CD14-positive monocyte (primary cell): ENCODE data around the gene THRA. TPM values are rescaled to one million over a fixed set of nuclear protein-coding genes. Genes with fewer than 3 reads are reported as not detected.

Experiments
- DNase-seq, 3 donors: peaks; one replicate each; pipeline ENCODE4 v3.0.0-alpha.2; 2011 to 2022
- H2AFZ ChIP-seq: 2 replicates; pipeline ENCODE4 v1.6.0; 2012; ENCODE audit warnings: mild to moderate bottlenecking, low read depth, low read length, inconsistent platforms; ENCODE audit not compliant: insufficient read depth, poor library complexity, severe bottlenecking
- H3K27ac ChIP-seq, 2 donors: 1 replicate in 1 of 2; 2 replicates in 1 of 2; pipeline ENCODE4 v1.5.1; 2012 to 2013; ENCODE audit warnings: low read length in 2 of 2, control low read depth in 1 of 2, inconsistent platforms in 1 of 2, low read depth in 1 of 2, mild to moderate bottlenecking in 1 of 2
- H3K27me3 ChIP-seq, 2 donors: one replicate each; pipeline versions ENCODE4 v1.6.0 to v1.6.1; 2011 to 2013; ENCODE audit warnings: low read length in 2 of 2; ENCODE audit not compliant: control insufficient read depth in 2 of 2, insufficient read depth in 2 of 2
- H3K36me3 ChIP-seq, 2 donors: replicated peaks in 1 of 2; 1 replicate in 1 of 2; 2 replicates in 1 of 2; pipeline versions ENCODE4 v1.5.1 to v1.6.1; 2012 to 2013; ENCODE audit warnings: low read length in 2 of 2, control low read depth in 1 of 2, inconsistent platforms in 1 of 2, mild to moderate bottlenecking in 1 of 2; ENCODE audit not compliant: insufficient read depth in 2 of 2, control insufficient read depth in 1 of 2
- H3K4me1 ChIP-seq, 2 donors: 1 replicate in 1 of 2; 2 replicates in 1 of 2; pipeline versions ENCODE4 v1.5.1 to v1.6.1; 2012 to 2013; ENCODE audit warnings: low read length in 2 of 2, control low read depth in 1 of 2, inconsistent platforms in 1 of 2, mild to moderate bottlenecking in 1 of 2, moderate library complexity in 1 of 2; ENCODE audit not compliant: insufficient read depth in 2 of 2, control insufficient read depth in 1 of 2
- H3K4me2 ChIP-seq: replicated peaks from 2 replicates; pipeline ENCODE3; 2012; ENCODE audit warnings: low read length, moderate library complexity, mild to moderate bottlenecking; ENCODE audit not compliant: poor library complexity, severe bottlenecking; ENCODE audit errors: extremely low read depth
- H3K4me3 ChIP-seq, 3 experiments: fragments of 200-600 bp in 1 of 3; sonication (generic) in 1 of 3; replicated peaks in 1 of 3; 1 replicate in 2 of 3; 2 replicates in 1 of 3; pipeline ENCODE4 v1.5.1; 2011 to 2013; ENCODE audit warnings: low read length in 3 of 3, mild to moderate bottlenecking in 3 of 3, control low read depth in 2 of 3, low read depth in 2 of 3, inconsistent platforms in 1 of 3, moderate library complexity in 1 of 3
- H3K79me2 ChIP-seq: 2 replicates; pipeline ENCODE4 v1.6.0; 2012; ENCODE audit warnings: mild to moderate bottlenecking, control low read depth, inconsistent platforms, low read length, moderate library complexity; ENCODE audit not compliant: insufficient read depth
- H3K9ac ChIP-seq: 2 replicates; pipeline ENCODE4 v1.6.0; 2017; ENCODE audit warnings: low read length, mild to moderate bottlenecking; ENCODE audit not compliant: insufficient read depth, poor library complexity, severe bottlenecking
- H3K9me3 ChIP-seq, 2 donors: replicated peaks in 1 of 2; 1 replicate in 1 of 2; 2 replicates in 1 of 2; pipeline versions ENCODE4 v1.5.1 to v1.6.1; 2012 to 2013; ENCODE audit warnings: low read length in 2 of 2, control low read depth in 1 of 2; ENCODE audit not compliant: control insufficient read depth in 1 of 2, insufficient read depth in 1 of 2
- H4K20me1 ChIP-seq: 2 replicates; pipeline ENCODE4 v1.6.0; 2012; ENCODE audit warnings: mild to moderate bottlenecking, low read length, control low read depth, moderate library complexity; ENCODE audit not compliant: insufficient read depth
- H3K27ac Mint-ChIP-seq, 7 donors: one replicate each; pipeline ENCODE4 v1.8.0; 2020; ENCODE audit warnings: mild to moderate bottlenecking in 7 of 7, mixed read lengths in 7 of 7, moderate library complexity in 6 of 7, inconsistent platforms in 2 of 7
- H3K27me3 Mint-ChIP-seq, 3 donors: one replicate each; pipeline ENCODE4 v1.8.0; 2021 to 2022; ENCODE audit warnings: low read depth in 3 of 3, mild to moderate bottlenecking in 3 of 3, mixed read lengths in 3 of 3, moderate library complexity in 3 of 3, inconsistent platforms in 1 of 3
- H3K36me3 Mint-ChIP-seq, 2 donors: one replicate each; pipeline ENCODE4 v1.8.0; 2020; ENCODE audit warnings: mixed read lengths in 2 of 2, inconsistent platforms in 1 of 2, mild to moderate bottlenecking in 1 of 2
- H3K4me1 Mint-ChIP-seq: one replicate; pipeline ENCODE4 v1.8.0; 2020; ENCODE audit warnings: mild to moderate bottlenecking, mixed read lengths
- H3K4me3 Mint-ChIP-seq, 2 donors: one replicate each; pipeline ENCODE4 v1.8.0; 2020; ENCODE audit warnings: mild to moderate bottlenecking in 2 of 2, mixed read lengths in 2 of 2, moderate library complexity in 1 of 2
- H3K9me3 Mint-ChIP-seq, 7 donors: one replicate each; pipeline ENCODE4 v1.8.0; 2020 to 2022; ENCODE audit warnings: mixed read lengths in 7 of 7, mild to moderate bottlenecking in 6 of 7, moderate library complexity in 6 of 7, inconsistent platforms in 2 of 7
- WGBS: methylation state at CpG from one replicate; pipeline ENCODE4 v1.1.5; 2013; ENCODE audit warnings: missing lambda C conversion rate; ENCODE audit not compliant: insufficient coverage; 5-methylcytosine and 5-hydroxymethylcytosine counted together
- intact Hi-C, 2 donors: fragments of 100-400 bp; cut with micrococcal nuclease; formaldehyde crosslinking; loops; one replicate each; pipeline versions ENCODE4 v1.15.0 to v1.15.1; 2023
- polyA plus RNA-seq, 3 donors: library from polyadenylated mRNA; depleted of rRNA in 1 of 3; unstranded in 2 of 3; stranded (reverse) in 1 of 3; fragments of 300-500 nt in 2 of 3; fragments of >200 nt in 1 of 3; fragmentation: Illumina TruSeq in 2 of 3; gene quantifications; 1 replicate in 2 of 3; 2 replicates in 1 of 3; pipeline ENCODE4 v1.2.3, GENCODE V29; 2012 to 2021
- TF ChIP-seq, protein P1 (sequence below): fragments of 200-600 bp; IDR thresholded peaks from one replicate; pipeline ENCODE4 v1.8.0; 2022; ENCODE audit warnings: antibody characterized with exemption, mild to moderate bottlenecking

Gene THRA
- polyA plus RNA-seq, 3 donors = 2.5 to 7.5 (median 3.8) TPM

DNA sequence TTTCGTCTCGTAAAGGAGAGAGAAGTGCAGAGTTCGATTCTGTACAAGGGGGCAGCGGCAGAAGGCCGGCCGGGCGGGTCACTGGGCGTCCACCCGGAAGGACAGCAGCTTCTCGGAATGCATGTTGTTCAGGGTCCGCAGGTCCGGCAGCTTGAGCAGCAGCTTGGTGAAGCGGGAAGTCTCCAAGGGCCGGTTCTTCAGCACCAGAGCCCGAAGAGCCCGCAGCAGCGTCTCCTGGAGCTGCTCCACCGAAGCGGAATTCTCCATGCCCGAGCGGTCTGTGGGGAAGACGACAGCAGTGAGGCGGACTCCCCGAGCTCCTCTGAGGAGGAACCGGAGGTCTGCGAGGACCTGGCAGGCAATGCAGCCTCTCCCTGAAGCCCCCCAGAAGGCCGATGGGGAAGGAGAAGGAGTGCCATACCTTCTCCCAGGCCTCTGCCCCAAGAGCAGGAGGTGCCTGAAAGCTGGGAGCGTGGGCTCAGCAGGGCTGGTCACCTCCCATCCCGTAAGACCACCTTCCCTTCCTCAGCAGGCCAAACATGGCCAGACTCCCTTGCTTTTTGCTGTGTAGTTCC, 30.3 kb downstream of the THRA start:
- Mint-ChIP-seq H3K4me1 (peaks cover 43% of the 10 kb centered on the region), H3K27ac (peak overlapping the region in 2 of 7 donors; percentile 48 to 70), H3K27me3 (peaks cover 0 to 3% (median 1%) of the 10 kb centered on the region in 3 donors), H3K4me3 (no peak overlapping the region), H3K36me3 (peaks cover 52 to 68% of the 10 kb centered on the region in 2 donors), H3K9me3 (no peaks in the 10 kb centered on the region)
- no peak overlapping the region for H2AFZ ChIP-seq
- H3K9me3 ChIP-seq = no peaks in the 10 kb centered on the region
- no peaks in the 10 kb centered on the region for H4K20me1 ChIP-seq
- DNase-seq = no peak
- TF ChIP-seq, protein P1, sequence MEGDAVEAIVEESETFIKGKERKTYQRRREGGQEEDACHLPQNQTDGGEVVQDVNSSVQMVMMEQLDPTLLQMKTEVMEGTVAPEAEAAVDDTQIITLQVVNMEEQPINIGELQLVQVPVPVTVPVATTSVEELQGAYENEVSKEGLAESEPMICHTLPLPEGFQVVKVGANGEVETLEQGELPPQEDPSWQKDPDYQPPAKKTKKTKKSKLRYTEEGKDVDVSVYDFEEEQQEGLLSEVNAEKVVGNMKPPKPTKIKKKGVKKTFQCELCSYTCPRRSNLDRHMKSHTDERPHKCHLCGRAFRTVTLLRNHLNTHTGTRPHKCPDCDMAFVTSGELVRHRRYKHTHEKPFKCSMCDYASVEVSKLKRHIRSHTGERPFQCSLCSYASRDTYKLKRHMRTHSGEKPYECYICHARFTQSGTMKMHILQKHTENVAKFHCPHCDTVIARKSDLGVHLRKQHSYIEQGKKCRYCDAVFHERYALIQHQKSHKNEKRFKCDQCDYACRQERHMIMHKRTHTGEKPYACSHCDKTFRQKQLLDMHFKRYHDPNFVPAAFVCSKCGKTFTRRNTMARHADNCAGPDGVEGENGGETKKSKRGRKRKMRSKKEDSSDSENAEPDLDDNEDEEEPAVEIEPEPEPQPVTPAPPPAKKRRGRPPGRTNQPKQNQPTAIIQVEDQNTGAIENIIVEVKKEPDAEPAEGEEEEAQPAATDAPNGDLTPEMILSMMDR = no peak
- H3K27ac ChIP-seq = no peak overlapping the region
- H3K4me3 ChIP-seq = no peak overlapping the region
- peaks cover 42 to 46% of the 10 kb centered on the region in 2 donors for H3K36me3 ChIP-seq
- H3K9ac ChIP-seq = no peak overlapping the region
- intact Hi-C loops = no loop called here
- H3K79me2 ChIP-seq = no peaks in the 10 kb centered on the region
- peaks cover 32 to 33% of the 10 kb centered on the region in 2 donors for H3K4me1 ChIP-seq
- 98% methylated on average over 25 of the region's 29 CpGs for WGBS
- H3K4me2 ChIP-seq = no peak overlapping the region
- no peaks in the 10 kb centered on the region for H3K27me3 ChIP-seq

DNA sequence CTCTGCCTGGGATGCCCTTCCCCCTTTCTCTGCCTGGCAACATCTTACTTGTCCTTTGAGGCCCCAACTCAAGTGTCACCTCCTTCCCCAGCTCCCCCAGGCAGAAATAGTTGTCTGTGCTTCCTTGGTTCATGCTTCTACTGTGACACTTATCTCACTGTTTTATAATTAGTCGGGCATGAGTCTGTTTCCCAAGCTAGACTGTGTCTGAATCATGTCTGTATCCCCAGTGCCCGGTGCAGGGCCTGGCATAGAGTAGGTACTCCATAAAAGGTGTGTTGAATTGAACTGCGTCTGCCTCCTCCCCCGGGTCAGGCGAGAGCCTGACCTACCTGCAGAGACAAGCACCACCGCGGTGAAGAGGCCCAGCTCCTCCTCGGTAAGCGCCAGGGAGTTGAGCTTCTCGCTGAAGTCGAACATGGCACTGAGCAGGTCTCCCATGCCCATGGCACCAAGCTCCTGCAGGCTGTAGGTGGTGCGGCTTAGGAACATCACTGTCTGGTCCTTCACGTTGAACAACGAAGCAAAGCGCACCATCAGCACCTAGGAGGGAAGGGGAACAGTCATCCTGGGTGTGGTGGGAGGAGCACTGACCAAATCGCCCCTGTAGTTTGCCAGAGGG, 30.9 kb downstream of the THRA start:
- Histone ChIP-seq H2AFZ (no peak overlapping the region), H3K27ac (no peak overlapping the region), H3K9ac (no peak overlapping the region), H3K4me2 (no peak overlapping the region), H3K79me2 (no peaks in the 10 kb centered on the region), H3K4me1 (peaks cover 38% of the 10 kb centered on the region in 2 donors), H3K36me3 (peaks cover 36 to 40% of the 10 kb centered on the region in 2 donors), H4K20me1 (no peaks in the 10 kb centered on the region), H3K4me3 (no peak overlapping the region), H3K9me3 (no peaks in the 10 kb centered on the region), H3K27me3 (no peaks in the 10 kb centered on the region)
- H3K27me3 Mint-ChIP-seq = peaks cover 0 to 3% (median 0%) of the 10 kb centered on the region in 3 donors
- intact Hi-C loops = no loop called here
- no peak for DNase-seq
- H3K4me3 Mint-ChIP-seq = no peak overlapping the region
- H3K36me3 Mint-ChIP-seq = peaks cover 47 to 62% of the 10 kb centered on the region in 2 donors
- 92% methylated on average over 15 of the region's 16 CpGs for WGBS
- peaks cover 0 to 2% (median 0%) of the 10 kb centered on the region in 7 donors for H3K9me3 Mint-ChIP-seq
- TF ChIP-seq, protein P1 = no peak
- H3K4me1 Mint-ChIP-seq = peaks cover 49% of the 10 kb centered on the region
- H3K27ac Mint-ChIP-seq = peak overlapping the region in 4 of 7 donors; percentile 10 to 70 (median 44)
